K562 (cell line): ENCODE data around the gene CAST.

Source experiments
- BMI1 ChIP-seq: fragments of 150-350 bp; IDR thresholded peaks from 2 replicates; pipeline ENCODE4 v1.6.1; 2014; ENCODE audit warnings: low read length
- GATAD2A ChIP-seq: fragments of 450-650 bp; IDR thresholded peaks from 2 replicates; pipeline ENCODE4 v1.6.1; 2017
- KLF13 ChIP-seq: fragments of 450-650 bp; IDR thresholded peaks from 2 replicates; pipeline ENCODE4 v1.6.1; 2016; ENCODE audit warnings: missing genetic modification characterization, low read depth, mild to moderate bottlenecking, missing compliant biosample characterization, moderate library complexity, borderline replicate concordance
- MEF2D ChIP-seq: conservative IDR thresholded peaks from 2 replicates; pipeline ENCODE4 v1.6.1; 2016; ENCODE audit warnings: low read depth, missing genetic modification characterization, missing compliant biosample characterization
- SAFB2 ChIP-seq: fragments of 200-400 bp; formaldehyde crosslinking; IDR thresholded peaks from 2 replicates; pipeline ENCODE4 v1.6.1; 2018; ENCODE audit warnings: borderline replicate concordance, low read length, low read depth, moderate library complexity; ENCODE audit not compliant: severe bottlenecking
- TCF7L2 ChIP-seq: fragments of 150-350 bp; IDR thresholded peaks from 2 replicates; pipeline ENCODE4 v1.6.1; 2016; ENCODE audit warnings: low read depth, mild to moderate bottlenecking, low read length, moderate library complexity
- YY1 ChIP-seq, 3 experiments: IDR thresholded peaks; 2 replicates each; pipeline ENCODE4 v1.6.1; 2011; ENCODE audit warnings: low read length in 2 of 3, mild to moderate bottlenecking in 2 of 3, moderate library complexity in 2 of 3, borderline replicate concordance in 1 of 3, control low read depth in 1 of 3, low read depth in 1 of 3; ENCODE audit not compliant: insufficient read depth in 3 of 3, insufficient replicate concordance in 2 of 3, control insufficient read depth in 1 of 3, insufficient read length in 1 of 3; ENCODE audit errors: extremely low read depth in 1 of 3
- TF ChIP-seq, protein P1 (sequence below), 3 experiments: IDR thresholded peaks in 2 of 3; conservative IDR thresholded peaks in 1 of 3; 2 replicates each; pipeline ENCODE4 v1.5.1; 2011 to 2012; ENCODE audit warnings: low read length in 3 of 3, mild to moderate bottlenecking in 3 of 3, control low read depth in 2 of 3, improper control_type of control experiment in 1 of 3, inconsistent platforms in 1 of 3, low read depth in 1 of 3, mixed read lengths in 1 of 3, moderate library complexity in 1 of 3; ENCODE audit not compliant: insufficient read depth in 2 of 3
- TF ChIP-seq, protein P2 (sequence below): sonication (generic); formaldehyde crosslinking; IDR thresholded peaks from 2 replicates; pipeline ENCODE4 v1.8.0; 2022; ENCODE audit warnings: mild to moderate bottlenecking, missing genetic modification reagents
- TF ChIP-seq, protein P3 (sequence below): sonication (generic); formaldehyde crosslinking; IDR thresholded peaks from 2 replicates; pipeline ENCODE4 v1.8.1; 2022; ENCODE audit warnings: missing genetic modification reagents

DNA sequence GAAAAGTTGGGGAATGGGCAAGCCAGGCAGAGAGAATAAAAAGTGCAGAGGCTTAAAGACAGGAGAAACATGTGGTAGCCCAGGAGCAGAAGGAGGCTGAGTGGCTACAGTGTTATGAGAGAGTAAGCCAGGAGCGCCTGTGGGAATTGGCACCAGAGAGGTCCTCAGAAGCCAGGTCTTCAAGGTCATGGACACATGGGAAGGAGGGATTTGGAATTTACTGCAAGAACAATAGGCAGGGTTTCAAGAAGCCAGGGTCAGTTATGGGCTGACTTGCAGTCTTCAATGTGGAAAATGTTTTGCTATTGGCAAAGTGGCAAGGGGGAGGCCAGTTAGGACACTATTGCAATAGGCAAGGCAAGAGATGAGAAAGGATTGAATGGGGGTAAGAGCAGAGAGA, 116.2 kb downstream of the CAST start:
- TF ChIP-seq, protein P1, sequence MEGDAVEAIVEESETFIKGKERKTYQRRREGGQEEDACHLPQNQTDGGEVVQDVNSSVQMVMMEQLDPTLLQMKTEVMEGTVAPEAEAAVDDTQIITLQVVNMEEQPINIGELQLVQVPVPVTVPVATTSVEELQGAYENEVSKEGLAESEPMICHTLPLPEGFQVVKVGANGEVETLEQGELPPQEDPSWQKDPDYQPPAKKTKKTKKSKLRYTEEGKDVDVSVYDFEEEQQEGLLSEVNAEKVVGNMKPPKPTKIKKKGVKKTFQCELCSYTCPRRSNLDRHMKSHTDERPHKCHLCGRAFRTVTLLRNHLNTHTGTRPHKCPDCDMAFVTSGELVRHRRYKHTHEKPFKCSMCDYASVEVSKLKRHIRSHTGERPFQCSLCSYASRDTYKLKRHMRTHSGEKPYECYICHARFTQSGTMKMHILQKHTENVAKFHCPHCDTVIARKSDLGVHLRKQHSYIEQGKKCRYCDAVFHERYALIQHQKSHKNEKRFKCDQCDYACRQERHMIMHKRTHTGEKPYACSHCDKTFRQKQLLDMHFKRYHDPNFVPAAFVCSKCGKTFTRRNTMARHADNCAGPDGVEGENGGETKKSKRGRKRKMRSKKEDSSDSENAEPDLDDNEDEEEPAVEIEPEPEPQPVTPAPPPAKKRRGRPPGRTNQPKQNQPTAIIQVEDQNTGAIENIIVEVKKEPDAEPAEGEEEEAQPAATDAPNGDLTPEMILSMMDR (IDR thresholded peaks at IDR 0.05 in 2 of 3, conservative IDR thresholded peaks at IDR 0.05 in 1 of 3; ENCODE audit: insufficient read depth in 2 of 3, low read depth in 1 of 3, low read length in 3 of 3), result no peak
- TF ChIP-seq YY1 (IDR thresholded peaks at IDR 0.05; ENCODE audit: borderline replicate concordance in 1 of 3, control insufficient read depth in 1 of 3, extremely low read depth in 1 of 3, insufficient read depth in 3 of 3, insufficient read length in 1 of 3, insufficient replicate concordance in 2 of 3, low read depth in 1 of 3, low read length in 2 of 3), result no peak
- TF ChIP-seq MEF2D (tag), result no peak
- no peak for TF ChIP-seq BMI1
- TF ChIP-seq, protein P2, sequence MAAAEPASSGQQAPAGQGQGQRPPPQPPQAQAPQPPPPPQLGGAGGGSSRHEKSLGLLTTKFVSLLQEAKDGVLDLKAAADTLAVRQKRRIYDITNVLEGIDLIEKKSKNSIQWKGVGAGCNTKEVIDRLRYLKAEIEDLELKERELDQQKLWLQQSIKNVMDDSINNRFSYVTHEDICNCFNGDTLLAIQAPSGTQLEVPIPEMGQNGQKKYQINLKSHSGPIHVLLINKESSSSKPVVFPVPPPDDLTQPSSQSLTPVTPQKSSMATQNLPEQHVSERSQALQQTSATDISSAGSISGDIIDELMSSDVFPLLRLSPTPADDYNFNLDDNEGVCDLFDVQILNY (CRISPR knock-in tag), result no peak
- TF ChIP-seq SAFB2, result no peak
- TF ChIP-seq, protein P3, sequence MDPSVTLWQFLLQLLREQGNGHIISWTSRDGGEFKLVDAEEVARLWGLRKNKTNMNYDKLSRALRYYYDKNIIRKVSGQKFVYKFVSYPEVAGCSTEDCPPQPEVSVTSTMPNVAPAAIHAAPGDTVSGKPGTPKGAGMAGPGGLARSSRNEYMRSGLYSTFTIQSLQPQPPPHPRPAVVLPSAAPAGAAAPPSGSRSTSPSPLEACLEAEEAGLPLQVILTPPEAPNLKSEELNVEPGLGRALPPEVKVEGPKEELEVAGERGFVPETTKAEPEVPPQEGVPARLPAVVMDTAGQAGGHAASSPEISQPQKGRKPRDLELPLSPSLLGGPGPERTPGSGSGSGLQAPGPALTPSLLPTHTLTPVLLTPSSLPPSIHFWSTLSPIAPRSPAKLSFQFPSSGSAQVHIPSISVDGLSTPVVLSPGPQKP, result no peak
- no peak for TF ChIP-seq TCF7L2
- no peak for TF ChIP-seq KLF13 (tag)
- TF ChIP-seq GATAD2A, result no peak
